Activated naive CD4-positive, alpha-beta T cell treated with anti-CD3 and anti-CD28 coated beads for 36 hours (primary cell): ENCODE results near the gene DNAJC22. TPM values are rescaled to one million over a fixed set of nuclear protein-coding genes. Genes with fewer than 3 reads are reported as not detected.

Experiments used
- CTCF ChIA-PET: fragments of 350-600 bp; sonication (Branson Sonifier 250); formaldehyde crosslinking; loops from one replicate; lab custom pipeline; 2021; ENCODE audit warnings: antibody characterized with exemption; lab: Charles Lee
- DNase-seq: peaks from one replicate; pipeline ENCODE4 v3.0.0-alpha.2; 2020
- H3K27ac Mint-ChIP-seq: one replicate; pipeline ENCODE4 v1.8.0; 2021; ENCODE audit warnings: mild to moderate bottlenecking, mixed read lengths
- H3K27me3 Mint-ChIP-seq: one replicate; pipeline ENCODE4 v1.8.0; 2021; ENCODE audit warnings: low read depth, mixed read lengths
- H3K36me3 Mint-ChIP-seq: one replicate; pipeline ENCODE4 v1.8.0; 2021; ENCODE audit warnings: low read depth, mixed read lengths
- H3K4me1 Mint-ChIP-seq: one replicate; pipeline ENCODE4 v1.8.0; 2021; ENCODE audit warnings: low read depth, mixed read lengths
- H3K4me3 Mint-ChIP-seq: one replicate; pipeline ENCODE4 v1.8.0; 2021; ENCODE audit warnings: mild to moderate bottlenecking, moderate library complexity, mixed read lengths
- H3K9me3 Mint-ChIP-seq: one replicate; pipeline ENCODE4 v1.8.0; 2021; ENCODE audit warnings: mixed read lengths
- intact Hi-C: fragments of 100-400 bp; cut with micrococcal nuclease; formaldehyde crosslinking; loops from one replicate; pipeline ENCODE4 v1.15.1; 2023
- total RNA-seq, 2 experiments: library from RNA; stranded (reverse); gene quantifications; one replicate each; pipeline ENCODE4 v1.2.3, GENCODE V29; 2021

The DNAJC22 gene
- total RNA-seq, 2 experiments from 2014 or later = not detected

DNA sequence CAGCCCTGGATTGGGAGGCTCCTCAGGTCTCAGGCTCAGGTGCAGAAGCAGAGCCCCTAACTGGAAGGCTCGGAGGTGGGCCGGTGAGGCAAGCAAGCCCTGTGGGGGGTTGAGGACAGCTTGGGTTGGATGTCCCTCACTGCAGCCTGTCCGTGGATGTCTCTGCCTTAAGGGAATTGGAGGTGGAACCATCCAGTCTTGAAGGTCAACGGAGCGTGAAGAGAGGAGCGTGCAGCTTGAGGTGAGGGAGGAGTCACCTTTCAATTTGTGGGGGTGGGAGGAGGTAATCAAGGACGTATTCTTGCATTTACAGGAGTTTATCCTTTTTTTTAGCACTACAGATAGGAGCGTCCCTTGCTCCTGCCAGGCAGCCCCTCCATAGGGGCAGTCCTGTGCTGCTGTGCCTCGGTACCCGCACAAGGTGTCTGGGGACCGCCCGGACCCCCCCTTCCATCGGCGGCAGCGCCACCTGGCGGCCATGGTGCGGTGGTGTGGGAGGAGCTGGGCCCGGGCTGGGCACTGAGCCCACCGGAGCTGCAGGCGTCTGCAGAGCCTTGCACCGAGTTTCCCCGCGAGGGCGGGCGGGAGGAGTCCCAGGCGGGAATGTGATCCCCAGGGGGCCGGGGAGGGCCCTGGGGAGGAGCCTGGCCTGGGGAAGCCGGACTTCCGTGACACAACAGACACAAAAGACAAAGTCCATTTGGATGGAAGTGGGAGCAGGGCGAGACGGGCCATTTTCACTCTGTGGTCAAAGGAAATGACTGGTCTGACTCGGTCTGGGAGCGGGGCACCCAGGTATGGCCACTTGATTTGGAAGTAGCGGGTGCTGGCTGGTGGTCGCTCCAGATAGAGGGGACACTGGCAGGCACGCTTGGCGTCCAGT lies 864 bp downstream of the DNAJC22 start:
- H3K36me3 Mint-ChIP-seq = no peaks in the 10 kb centered on the region
- peaks cover 58% of the 10 kb centered on the region for H3K27me3 Mint-ChIP-seq
- H3K9me3 Mint-ChIP-seq = no peaks in the 10 kb centered on the region
- intact Hi-C loops = loop anchor here (1.0 to 10.0 kb wide), 3 partner anchors 19 to 373 kb away; partner anchors contain the start of genes SPATS2, WNT1 and WNT10B
- peaks cover 41% of the 10 kb centered on the region for H3K4me1 Mint-ChIP-seq
- no peak overlapping the region for H3K27ac Mint-ChIP-seq
- CTCF ChIA-PET = interaction anchor here (0.6 to 8.7 kb wide), 28 partner anchors 9 to 206 kb away, joined by 3 to 97 read pairs (median 6); partner anchors contain the start of genes C1QL4, PRPH, SPATS2 and TROAP
- peak; percentile 77 for DNase-seq
- peak overlapping the region; percentile 58 for H3K4me3 Mint-ChIP-seq

DNA sequence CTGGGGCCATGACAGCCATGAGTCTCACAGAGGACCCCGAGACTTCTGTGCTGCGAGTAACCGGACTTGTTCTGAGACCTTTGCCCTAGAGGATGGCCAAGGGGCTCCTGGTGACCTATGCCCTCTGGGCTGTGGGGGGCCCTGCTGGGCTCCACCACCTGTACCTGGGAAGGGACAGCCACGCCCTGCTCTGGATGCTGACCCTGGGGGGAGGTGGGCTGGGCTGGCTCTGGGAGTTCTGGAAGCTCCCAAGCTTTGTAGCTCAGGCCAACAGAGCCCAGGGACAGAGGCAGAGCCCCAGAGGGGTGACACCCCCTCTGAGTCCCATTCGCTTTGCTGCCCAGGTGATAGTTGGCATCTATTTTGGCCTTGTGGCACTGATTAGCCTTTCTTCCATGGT lies 2.1 kb downstream of the DNAJC22 start:
- intact Hi-C loops = loop anchor here (10.0 kb wide), 1 partner anchor 374 kb away; the partner anchor contains the start of genes WNT1 and WNT10B
- Mint-ChIP-seq H3K27me3 (peaks cover 53% of the 10 kb centered on the region), H3K27ac (no peak overlapping the region), H3K4me1 (peaks cover 29% of the 10 kb centered on the region), H3K36me3 (no peaks in the 10 kb centered on the region), H3K4me3 (no peak overlapping the region), H3K9me3 (no peaks in the 10 kb centered on the region)
- DNase-seq = no peak
- CTCF ChIA-PET = interaction anchor here (1.0 to 8.7 kb wide), 7 partner anchors 17 to 168 kb away, joined by 3 to 97 read pairs (median 8); partner anchors contain the start of genes PRPH and TROAP

DNA sequence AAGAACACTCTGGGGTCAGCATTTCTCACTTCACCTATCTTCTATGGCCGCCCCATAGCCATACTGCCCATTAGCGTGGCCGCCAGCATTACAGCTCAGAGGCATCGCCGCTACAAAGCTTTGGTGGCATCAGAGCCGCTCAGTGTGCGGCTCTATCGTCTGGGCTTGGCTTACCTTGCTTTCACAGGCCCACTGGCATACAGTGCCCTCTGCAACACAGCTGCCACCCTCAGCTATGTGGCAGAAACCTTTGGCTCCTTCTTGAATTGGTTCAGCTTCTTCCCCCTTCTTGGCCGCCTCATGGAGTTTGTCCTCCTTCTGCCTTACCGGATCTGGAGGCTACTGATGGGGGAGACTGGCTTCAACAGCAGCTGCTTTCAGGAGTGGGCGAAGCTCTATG lies 2.6 kb downstream of the DNAJC22 start:
- intact Hi-C loops = loop anchor here (10.0 kb wide), 1 partner anchor 374 kb away; the partner anchor contains the start of genes WNT1 and WNT10B
- Mint-ChIP-seq H3K4me1 (peaks cover 24% of the 10 kb centered on the region), H3K9me3 (no peaks in the 10 kb centered on the region), H3K27ac (no peak overlapping the region), H3K27me3 (peaks cover 49% of the 10 kb centered on the region), H3K4me3 (no peak overlapping the region), H3K36me3 (no peaks in the 10 kb centered on the region)
- DNase-seq = no peak
- CTCF ChIA-PET = interaction anchor here (1.0 to 8.7 kb wide), 4 partner anchors 55 to 167 kb away, joined by 3 to 97 read pairs (median 12); partner anchors contain the start of gene PRPH

DNA sequence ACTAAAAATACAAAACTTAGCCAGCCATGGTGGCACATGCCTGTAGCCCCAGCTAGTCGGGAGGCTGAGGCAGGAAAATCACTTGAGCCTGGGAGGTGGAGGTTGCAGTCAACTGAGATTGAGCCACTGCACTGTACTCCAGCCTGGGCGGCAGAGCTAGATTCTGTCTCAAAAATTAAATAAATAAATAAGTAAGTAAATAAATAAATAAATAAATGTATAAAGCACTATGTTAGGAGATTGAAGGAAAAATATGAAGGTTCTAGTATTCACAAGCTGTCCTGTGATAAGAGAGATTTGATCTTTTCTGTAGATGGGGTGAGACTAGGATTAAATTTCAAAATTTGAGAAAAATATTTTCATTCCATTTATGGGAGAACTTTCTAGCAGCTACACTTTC lies 5.7 kb downstream of the DNAJC22 start:
- no peak for DNase-seq
- intact Hi-C loops = no loop called here
- Mint-ChIP-seq H3K4me1 (peaks cover 2% of the 10 kb centered on the region), H3K27me3 (peaks cover 28% of the 10 kb centered on the region), H3K9me3 (no peaks in the 10 kb centered on the region), H3K4me3 (no peak overlapping the region), H3K27ac (no peak overlapping the region), H3K36me3 (no peaks in the 10 kb centered on the region)
- CTCF ChIA-PET = interaction anchor here (0.7 to 8.7 kb wide), 7 partner anchors 10 to 268 kb away, joined by 3 to 97 read pairs (median 4); no protein-coding TSS in a partner anchor

DNA sequence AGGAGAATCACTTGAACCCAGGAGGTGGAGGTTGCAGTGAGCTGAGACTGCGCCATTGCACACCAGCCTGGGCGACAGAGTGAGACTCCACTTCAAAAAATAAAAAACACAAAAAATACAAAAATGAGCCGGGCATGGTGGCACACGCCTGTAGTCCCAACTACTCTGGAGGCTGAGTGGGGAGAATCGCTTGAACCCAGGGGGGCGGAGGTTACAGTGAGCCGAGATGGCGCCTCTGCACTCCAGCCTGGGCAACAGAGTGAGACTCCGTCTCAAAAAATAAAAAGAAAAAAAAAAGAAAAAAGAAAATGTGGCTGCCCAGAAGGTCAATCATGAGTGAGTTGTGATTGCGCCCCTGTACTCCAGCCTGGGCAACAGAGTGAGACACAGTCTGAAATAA lies 9.2 kb downstream of the DNAJC22 start:
- Mint-ChIP-seq H3K27me3 (peaks cover 22% of the 10 kb centered on the region), H3K27ac (no peak overlapping the region), H3K4me1 (peaks cover 2% of the 10 kb centered on the region), H3K4me3 (no peak overlapping the region), H3K9me3 (no peaks in the 10 kb centered on the region), H3K36me3 (no peaks in the 10 kb centered on the region)
- CTCF ChIA-PET = interaction anchor here (0.6 to 5.6 kb wide), 5 partner anchors 8 to 776 kb away, joined by 3 to 267 read pairs (median 7); no protein-coding TSS in a partner anchor
- intact Hi-C loops = no loop called here
- DNase-seq = no peak

DNA sequence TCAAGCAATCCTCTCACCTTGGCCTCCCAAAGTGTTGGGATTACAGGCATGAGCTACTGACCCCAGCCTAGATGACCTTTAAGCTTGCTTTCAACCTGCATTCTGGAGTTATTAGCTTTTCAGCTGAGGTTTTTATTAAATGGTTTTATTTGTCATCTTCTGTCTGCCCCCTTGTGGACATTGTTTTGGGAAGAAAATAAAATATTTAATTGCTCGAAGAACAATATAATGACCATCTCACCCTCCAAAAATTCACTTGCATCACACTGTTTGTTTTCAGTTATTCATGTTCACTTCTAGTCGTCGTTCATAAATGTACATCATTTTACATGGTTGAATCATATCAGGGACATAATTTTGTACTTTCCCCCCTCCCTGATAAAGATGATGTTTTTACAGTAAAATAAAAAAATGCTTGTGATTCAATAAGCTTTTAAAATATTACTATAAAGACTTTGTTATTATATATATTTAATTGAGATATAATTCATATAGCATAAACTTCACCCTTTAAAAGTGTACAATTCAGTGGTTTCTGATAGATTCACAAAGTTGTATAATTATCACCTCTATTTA lies 10.5 kb downstream of the DNAJC22 start:
- Mint-ChIP-seq H3K27ac (no peak overlapping the region), H3K9me3 (no peaks in the 10 kb centered on the region), H3K4me1 (peaks cover 2% of the 10 kb centered on the region), H3K36me3 (no peaks in the 10 kb centered on the region), H3K27me3 (peaks cover 20% of the 10 kb centered on the region), H3K4me3 (no peak overlapping the region)
- intact Hi-C loops = no loop called here
- DNase-seq = no peak
- CTCF ChIA-PET = interaction anchor here (0.7 to 5.6 kb wide), 20 partner anchors 9 to 1336 kb away, joined by 3 to 267 read pairs (median 6); partner anchors contain the start of genes C1QL4 and SPATS2

DNA sequence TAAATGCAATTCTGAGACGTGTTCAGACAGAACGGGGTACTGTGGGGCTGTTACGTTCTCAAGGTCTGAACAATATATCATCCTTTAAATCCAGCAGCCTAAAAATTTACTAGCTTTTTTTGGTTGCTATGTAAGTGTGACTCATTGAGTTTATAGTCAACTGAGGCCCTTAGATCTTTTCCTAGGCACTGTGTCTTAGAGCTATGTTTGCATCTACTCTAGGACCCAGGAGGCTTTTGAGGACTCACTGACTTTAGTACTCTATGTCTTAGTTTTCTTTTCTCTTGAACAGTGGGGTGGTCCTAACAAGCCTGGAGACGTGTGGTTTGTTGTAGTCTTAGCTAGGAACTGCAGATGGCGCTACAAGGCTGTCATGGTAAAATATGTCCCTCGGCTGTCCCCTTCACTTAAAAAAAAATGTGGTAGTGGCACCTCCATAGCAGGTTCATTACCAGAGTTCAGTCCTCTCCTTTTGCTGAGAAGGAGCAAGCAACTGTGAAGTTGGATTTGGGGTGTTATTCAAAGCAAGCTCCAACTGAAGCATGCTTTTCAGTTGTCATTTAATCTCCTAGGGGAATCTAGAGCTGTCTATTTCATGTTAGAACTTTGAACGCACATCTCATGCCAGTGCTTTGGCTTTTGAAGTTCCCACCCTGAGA lies 11.9 kb downstream of the DNAJC22 start:
- CTCF ChIA-PET = interaction anchor here (0.6 to 5.6 kb wide), 62 partner anchors 8 to 547 kb away, joined by 3 to 267 read pairs (median 5); partner anchors contain the start of genes C1QL4, DNAJC22, KCNH3 and PRPF40B

DNA sequence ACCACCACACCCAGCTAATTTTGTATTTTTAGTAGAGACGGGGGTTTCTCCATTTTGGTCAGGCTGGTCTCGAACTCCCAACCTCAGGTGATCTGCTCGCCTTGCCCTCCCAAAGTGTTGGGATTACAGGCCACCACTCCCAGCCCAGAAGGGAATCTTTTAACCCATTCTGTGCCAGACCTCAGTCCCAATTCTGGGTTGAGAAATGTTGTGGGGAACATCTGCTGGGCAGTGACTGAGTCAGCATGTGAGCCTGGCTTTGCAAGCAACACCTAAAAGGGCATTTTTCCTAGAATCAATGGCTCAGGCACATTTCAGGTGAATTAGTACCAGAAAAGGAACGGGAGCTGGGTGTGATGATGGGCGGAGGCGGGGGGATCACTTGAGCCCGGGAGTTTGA lies 13.0 kb downstream of the DNAJC22 start:
- H3K9me3 Mint-ChIP-seq = no peaks in the 10 kb centered on the region
- intact Hi-C loops = no loop called here
- peaks cover 14% of the 10 kb centered on the region for H3K27me3 Mint-ChIP-seq
- no peak overlapping the region for H3K27ac Mint-ChIP-seq
- no peak overlapping the region for H3K4me3 Mint-ChIP-seq
- no peaks in the 10 kb centered on the region for H3K36me3 Mint-ChIP-seq
- peaks cover 2% of the 10 kb centered on the region for H3K4me1 Mint-ChIP-seq
- CTCF ChIA-PET = interaction anchor here (1.6 to 5.6 kb wide), 16 partner anchors 10 to 264 kb away, joined by 4 to 267 read pairs (median 14); partner anchors contain the start of genes DNAJC22, PRPF40B and PRPH
- DNase-seq = no peak

More for the DNA sequence above, 11.9 kb downstream of the DNAJC22 start:
- Mint-ChIP-seq H3K9me3 (no peaks in the 10 kb centered on the region), H3K4me3 (no peak overlapping the region), H3K36me3 (no peaks in the 10 kb centered on the region), H3K4me1 (peaks cover 2% of the 10 kb centered on the region), H3K27me3 (peaks cover 14% of the 10 kb centered on the region), H3K27ac (no peak overlapping the region)
- DNase-seq = peak; percentile 75
- intact Hi-C loops = loop anchor here (1.0 kb wide), 2 partner anchors 156 to 222 kb away; no protein-coding TSS in a partner anchor

DNA sequence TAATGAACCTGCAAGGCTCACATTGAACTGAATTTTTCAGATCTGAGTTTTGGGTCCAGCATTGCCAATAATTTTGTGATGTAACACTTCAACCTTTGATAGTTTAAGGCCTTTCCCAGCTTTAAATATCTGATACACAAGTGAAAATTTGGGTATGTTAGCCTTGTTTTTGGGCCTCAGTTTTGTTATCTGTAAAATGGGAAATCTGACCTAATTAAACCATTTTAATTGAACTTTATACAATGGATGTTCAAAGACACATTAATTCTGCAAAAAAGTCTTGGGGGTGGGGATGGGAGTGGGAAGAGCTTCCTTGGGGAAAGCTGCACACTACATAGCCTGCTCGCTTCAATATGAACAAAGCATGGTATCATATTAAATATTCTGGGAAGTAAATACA lies 15.4 kb downstream of the DNAJC22 start:
- H3K9me3 Mint-ChIP-seq = no peaks in the 10 kb centered on the region
- no peak overlapping the region for H3K27ac Mint-ChIP-seq
- H3K4me1 Mint-ChIP-seq = peaks cover 2% of the 10 kb centered on the region
- DNase-seq = no peak
- peaks cover 1% of the 10 kb centered on the region for H3K36me3 Mint-ChIP-seq
- intact Hi-C loops = no loop called here
- H3K27me3 Mint-ChIP-seq = peaks cover 11% of the 10 kb centered on the region
- CTCF ChIA-PET = interaction anchor here (0.7 to 2.4 kb wide), 5 partner anchors 15 to 151 kb away, joined by 3 to 10 read pairs (median 7); partner anchors contain the start of gene DNAJC22
- no peak overlapping the region for H3K4me3 Mint-ChIP-seq

DNA sequence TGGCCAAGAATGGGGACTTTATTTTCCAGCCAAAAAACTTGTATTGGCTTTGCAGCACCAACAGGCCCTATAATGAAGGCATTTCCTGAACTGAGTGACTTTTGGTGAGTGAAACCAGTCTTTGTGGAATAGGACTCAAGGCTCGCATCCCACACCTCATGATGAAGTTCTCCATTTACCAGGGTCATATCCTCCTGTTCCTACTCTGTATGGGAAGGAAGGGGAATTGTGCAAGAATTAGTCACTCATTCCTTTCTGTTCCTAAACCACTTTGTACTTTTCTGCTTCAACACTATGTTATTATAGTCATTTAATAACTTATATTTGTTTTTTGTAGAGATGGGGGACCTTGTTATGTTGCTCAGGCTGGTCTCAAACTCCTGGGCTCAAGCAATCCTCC lies 18.3 kb downstream of the DNAJC22 start:
- intact Hi-C loops = loop anchor here (5.0 kb wide), 3 partner anchors 87 to 462 kb away; partner anchors contain the start of gene NCKAP5L
- CTCF ChIA-PET = interaction anchor here (0.9 to 1.9 kb wide), 5 partner anchors 17 to 155 kb away, joined by 3 to 7 read pairs (median 3); no protein-coding TSS in a partner anchor
- Mint-ChIP-seq H3K4me1 (peaks cover 21% of the 10 kb centered on the region), H3K4me3 (no peak overlapping the region), H3K9me3 (no peaks in the 10 kb centered on the region), H3K27ac (no peak overlapping the region), H3K27me3 (peaks cover 2% of the 10 kb centered on the region), H3K36me3 (peaks cover 1% of the 10 kb centered on the region)
- no peak for DNase-seq

DNA sequence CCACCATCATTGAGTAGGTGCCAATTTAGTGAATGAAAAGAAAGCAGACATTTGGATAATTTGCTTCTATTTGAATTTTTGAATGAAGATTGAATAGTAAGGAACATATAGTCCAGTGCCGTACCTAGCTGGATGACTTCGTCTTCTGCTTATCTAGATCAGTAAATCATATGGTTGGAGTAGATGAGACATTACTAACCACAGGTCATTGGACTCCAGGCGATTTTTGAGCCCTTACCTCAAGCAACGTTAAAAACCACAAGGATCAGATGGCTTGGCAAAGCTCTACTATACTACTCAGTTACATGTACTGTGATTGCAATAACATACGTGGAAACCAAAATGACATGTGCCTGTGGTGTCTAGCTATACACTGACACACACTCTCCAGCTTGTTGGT lies 18.9 kb downstream of the DNAJC22 start:
- Mint-ChIP-seq H3K27ac (no peak overlapping the region), H3K36me3 (peaks cover 1% of the 10 kb centered on the region), H3K4me3 (no peak overlapping the region), H3K27me3 (peaks cover 2% of the 10 kb centered on the region), H3K4me1 (peaks cover 23% of the 10 kb centered on the region), H3K9me3 (no peaks in the 10 kb centered on the region)
- DNase-seq = no peak
- intact Hi-C loops = loop anchor here (5.0 kb wide), 3 partner anchors 87 to 462 kb away; partner anchors contain the start of gene NCKAP5L
- CTCF ChIA-PET = interaction anchor here (0.7 to 2.6 kb wide), 7 partner anchors 8 to 155 kb away, joined by 3 to 16 read pairs (median 5); no protein-coding TSS in a partner anchor
